Kidney tubule cell (primary cell): ENCODE results near the gene CNBP.
"Not testable (repeated sequence)": the region's sequence is repeated elsewhere in the genome, so short reads cannot be mapped to it uniquely, and the experiment has no call there.

Experiments
- DNase-seq: peaks from one replicate; pipeline ENCODE4 v3.0.0-alpha.2; 2018; ENCODE audit warnings: low spot score

CNBP gene

DNA sequence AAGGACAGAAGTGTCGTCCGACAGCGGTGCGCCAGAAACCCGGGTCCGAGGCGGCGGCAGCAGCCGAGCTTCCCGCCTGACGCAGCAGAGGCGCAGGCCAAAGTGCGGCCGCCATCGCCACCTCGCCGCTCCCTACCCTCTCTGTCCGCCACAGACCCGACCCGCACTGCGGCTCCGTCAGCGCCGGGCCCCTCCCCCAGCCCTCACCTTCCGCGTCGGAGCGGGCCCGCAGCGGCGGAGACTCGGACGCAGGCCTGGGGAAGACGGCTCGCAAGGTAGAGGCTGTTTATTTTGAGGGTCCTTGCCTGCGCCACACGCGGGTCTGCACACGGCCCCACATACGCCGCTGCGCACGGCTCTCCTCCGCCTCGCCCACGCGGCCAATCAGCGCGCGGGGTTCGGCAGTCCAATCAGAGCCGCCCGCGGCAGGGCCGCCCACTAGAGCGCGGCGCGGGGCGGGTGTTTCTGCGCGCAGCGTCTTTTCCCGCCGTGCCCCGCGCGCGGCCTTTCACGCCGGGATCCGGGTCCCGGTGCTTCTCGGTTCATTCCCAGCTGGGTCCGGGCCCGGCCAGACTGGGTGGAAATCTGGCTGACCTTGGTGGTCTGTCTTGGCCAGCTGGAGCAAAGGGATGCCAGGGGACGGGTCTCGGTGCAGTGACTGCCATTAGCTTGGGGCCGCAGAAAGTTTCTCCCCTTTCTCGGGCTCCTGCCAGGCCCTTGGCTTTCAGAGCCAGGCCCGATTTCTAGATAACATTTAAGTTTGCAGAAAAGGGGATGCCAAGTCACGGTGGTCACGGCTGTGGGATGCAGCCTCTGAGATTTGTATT lies at the start of gene CNBP:
Gene CNBP, minus strand, starts transcription at position 328 of the 827 bp plus-strand sequence. CDS start 12,139 bp downstream, outside the sequence.
- peak; percentile 96 for DNase-seq

DNA sequence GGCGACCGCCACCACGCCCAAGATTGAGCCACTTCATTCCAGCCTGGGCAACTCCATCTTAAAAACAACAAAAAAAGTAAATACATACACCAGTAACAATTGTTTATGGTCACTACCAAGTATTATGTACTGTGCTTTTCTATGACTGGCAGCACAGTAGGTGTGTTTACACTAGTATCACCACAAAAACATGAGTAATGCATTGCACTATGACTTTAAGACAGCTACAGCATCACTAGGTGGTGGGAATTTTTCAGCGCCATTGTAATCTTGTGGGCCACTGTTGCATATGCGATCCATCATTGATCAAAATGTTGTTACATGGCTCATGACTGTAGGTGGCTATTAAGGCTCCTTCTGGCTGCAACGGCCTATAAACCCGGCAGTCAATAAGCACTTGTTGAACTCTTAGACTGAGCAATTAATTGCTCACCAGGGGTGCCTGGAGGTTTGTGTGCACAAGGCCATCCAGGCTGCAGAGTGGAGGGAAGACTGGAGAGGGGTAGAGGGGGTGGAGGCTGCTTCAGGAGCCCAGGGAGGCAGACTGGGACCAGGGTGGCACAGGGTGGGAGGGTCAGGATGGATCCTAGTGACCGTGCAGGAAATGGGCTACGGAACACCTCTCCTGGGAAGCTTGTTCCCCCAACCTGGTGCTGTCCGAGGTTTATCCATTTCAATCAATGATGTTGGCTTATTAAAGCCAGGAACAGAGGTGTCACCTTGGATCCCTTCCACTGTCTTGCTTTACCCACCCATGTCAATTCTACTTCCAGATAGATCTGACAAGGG lies 47.8 kb upstream of the CNBP start:
- no peak for DNase-seq

DNA sequence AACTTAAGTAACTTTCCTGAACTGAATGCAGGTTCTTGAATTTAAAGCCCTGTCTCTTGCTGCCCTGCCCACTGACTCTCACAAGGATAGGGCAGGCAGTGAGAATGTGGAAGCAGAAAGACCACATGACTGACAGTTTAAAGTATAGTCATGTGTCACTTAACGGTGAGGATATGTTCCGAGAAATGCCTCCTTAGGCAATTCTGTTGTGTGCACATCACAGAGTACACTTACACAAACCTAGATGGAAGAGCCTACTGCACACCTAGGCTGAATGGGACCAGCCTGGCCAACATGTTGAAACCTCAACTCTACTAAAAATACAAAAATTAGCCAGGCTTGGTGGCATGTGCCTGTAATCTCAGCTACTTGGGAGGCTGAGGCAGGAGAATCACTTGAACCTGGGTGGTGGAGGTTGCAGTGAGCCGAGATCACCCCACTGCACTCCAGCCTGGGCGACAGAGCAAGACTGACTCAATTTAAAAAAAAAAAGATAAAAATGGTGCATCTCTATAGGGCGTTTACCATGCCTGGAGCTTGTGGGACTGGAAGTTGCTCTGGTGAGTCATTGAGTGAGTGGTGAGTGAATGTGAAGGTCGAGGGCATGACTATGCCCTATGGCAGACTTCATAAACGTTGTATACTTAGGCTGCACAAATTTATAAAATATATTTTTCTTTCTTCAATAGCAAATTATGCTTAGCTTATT lies 46.8 kb upstream of the CNBP start:
- peak; percentile 77 for DNase-seq

DNA sequence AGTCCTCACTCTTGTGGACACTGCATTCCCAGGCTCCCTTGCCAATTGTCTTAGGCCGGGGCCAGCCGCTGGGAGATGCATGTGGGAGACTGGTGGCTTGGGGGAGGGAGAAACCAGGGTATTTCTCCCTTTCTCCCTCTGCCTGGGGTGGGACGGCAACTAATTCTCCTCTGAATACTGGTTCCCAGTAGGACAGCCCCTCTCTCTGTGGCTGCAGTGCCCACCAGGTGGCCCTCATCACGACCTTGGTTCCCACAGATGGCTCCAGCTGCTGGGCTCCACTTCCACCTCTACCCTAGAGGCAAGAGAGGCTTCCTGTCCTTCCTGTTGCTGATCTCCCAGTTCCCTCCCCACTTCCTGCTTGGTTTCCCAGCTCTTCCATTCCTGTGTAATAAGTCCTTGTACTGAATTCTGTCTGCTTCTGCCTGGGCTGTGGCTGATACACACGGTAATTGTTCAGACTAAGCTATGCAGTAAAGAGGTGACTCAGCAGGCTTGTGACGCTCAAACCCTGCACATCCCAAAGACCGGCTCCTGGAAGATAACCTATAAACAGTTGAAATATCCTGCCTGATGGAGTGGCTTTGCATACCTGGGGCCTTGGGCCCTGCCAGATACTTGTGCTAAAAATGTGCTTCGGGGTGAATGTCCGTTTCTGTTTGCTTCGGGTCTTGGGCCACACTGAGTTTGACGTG lies 45.3 kb upstream of the CNBP start:
- DNase-seq = peak; percentile 72

DNA sequence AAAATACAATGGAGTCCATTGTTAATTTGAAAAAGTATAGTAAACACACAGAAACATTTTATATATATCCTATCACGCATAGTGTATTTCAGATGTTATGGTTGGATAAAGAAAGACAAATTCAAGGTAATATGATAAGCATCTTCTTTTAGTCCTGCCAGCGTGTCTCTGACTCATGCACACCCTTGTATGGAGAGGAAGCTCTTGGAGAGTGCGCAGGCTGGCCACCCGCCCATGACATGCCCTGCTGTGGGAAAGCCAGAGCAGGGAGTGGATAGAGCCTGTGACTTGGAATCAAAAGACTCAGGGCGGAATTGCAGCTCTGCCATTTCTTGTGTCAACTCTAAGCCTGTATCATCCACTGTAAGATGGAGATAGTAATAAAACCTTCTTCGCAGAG lies 42.7 kb upstream of the CNBP start:
- DNase-seq = peak; percentile 55

DNA sequence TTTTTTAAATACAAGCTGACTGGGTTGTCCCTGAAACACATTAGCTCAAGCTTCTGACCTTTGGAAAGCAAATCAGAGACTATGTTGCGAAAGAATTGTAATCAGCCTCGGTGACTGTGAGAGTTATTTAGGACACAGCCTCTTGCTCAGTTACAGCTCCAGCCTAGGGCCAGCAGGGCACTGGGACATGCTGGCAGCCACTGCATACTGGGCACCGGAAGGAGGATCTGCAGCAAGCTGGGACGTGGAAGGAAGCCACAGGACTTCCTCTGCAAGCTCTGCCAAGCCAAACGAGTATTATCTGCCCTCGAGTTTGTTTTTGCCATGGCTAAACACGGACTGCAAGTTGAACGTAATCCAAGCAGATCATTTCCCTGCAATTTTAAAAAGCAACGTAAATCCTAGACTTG lies 41.3 kb upstream of the CNBP start:
- peak; percentile 73 for DNase-seq

DNA sequence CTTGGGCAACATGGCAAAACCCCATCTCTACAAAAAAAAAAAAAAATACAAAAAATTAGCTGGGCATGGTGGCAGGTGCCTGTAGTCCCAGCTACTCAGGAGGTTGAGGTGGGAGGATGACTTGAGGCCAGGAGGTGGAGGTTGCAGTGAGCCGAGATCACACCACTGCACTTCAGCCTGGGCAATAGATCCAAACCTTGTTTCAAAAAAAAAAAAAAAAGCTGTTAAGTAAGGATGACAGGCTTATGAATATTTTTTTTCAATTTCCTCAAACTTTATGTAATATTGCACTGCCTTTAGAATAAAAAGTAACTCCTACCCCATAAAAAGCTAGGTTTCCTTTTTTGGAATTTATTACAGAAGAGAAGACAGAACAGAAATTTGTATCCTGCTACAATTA lies 40.7 kb upstream of the CNBP start:
- not testable (repeated sequence) for DNase-seq

DNA sequence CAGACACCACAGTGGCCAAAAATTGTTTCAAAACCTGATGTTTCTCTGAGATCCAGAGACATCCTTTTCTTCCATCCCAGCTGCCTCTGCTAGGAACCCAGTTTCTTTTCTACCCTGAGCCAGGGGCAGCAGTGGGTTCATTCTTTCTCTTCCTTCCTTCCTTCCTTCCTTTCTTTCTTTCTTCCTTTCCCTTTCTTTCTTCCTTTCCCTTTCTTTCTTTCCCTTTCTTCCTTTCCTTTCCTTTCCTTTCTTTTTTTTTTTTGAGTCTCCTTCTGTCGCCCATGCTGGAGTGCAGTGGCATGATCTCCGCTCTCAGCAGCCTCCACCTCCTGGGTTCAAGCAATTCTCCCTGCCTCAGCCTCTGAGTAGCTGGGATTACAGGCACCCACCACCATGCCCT lies 35.0 kb upstream of the CNBP start:
- no peak for DNase-seq

DNA sequence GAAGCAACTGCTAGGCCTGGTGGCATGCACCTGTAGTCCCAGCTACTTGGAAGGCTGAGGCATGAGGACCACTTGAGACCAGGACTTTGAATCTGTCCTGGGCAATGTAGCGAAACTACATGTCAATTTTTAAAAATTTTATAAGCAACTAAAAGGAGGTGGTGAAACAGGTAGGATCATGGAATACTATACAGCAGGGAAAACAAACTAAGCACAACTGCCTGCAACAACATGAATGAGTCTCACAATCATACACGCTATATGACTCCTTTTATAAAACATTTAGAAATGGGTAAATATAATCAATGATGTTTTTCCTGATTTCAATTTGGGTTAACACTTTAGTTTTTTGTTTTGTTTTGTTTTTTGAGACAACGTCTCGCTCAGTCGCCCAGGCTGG lies 29.5 kb upstream of the CNBP start:
- DNase-seq = no peak

DNA sequence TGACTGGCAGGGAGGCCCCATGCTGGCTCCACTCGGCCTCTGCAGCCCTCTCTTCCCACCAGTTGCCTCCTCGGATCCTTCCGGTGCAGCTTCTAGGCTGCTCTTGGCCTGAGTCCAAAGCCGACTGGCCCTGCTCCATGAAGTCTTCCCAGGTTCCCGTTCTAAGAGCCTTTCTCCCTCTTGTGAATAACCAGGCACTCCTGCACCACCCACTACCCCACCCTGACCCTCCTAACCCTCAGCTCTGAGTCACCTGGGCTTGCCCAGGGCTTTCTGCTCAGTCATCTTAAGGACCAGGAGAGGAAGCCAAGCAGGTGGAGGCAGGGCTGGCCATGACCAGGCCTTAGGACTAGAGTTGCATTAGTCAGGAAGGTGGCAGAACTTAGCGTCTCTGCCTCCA lies 28.1 kb upstream of the CNBP start:
- DNase-seq = peak; percentile 99

DNA sequence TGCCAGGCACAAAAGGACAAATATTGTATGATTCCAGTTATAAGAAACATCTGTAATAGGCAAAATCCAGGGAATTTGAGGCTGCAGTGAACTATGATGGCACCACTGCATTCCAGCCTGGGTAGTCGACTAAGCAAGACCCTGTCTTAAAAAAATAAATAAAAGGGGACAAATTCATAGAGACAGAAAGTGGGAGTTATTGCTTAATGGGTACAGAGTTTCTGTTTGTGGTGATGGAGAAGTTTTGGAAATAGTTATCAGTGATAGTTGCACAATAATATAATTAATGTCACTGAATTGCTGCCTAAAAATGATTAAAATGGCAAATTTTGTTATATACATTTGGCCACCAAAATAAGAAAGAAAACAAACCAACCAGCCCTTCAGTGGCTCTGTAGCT lies 27.6 kb upstream of the CNBP start:
- DNase-seq = no peak

DNA sequence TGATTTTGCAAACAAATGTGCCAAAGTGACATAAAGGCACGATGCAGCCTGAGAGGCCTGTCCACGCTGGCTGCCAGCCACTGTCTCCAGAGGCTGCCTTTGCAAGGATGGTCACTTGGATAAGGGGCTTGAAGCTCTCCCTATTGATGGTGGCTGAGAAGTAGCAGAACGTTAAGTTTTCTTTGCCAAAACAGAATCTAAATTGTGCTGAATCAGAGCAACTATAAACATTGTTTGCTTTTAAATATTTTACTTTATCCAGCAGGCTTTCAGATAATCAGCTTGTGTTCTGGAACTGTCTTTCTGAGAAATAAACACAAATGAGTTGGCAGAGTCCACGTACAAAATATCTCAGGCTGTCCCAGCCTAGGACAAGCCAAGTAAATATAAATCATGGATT lies 23.8 kb upstream of the CNBP start:
- no peak for DNase-seq

DNA sequence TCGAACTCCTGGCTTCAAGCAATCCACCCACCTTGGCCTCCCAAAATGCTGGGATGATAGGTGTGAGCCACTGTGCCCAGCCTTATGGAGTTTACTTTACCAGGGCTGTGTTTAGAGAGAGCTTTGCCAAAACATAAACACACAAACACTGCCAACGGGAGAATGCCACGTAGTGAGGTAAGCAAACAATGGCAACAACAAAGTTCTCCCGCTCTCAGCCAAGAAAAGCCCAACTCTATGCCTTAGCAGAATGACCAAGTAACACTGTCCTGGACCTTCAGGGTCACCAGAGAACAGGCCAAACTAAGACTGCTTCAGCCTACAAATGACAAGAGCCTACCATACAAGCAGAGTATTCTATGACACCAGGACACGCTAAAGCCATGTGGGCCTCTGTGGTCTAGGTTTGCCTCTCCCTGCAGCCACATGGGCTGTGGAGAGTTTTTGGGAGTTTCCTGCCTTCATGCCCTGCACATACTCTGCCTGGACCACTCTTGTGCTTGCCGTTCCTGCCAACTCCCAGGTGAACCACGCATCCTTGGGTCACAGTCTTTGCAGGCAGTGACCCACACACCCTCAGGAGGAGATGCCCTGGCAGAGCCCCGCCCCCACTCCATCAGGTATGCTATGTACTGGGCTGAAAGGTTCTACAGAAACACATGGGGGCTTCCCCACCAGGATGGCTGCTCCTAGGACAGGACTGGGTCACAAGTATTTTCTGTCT lies 21.6 kb upstream of the CNBP start:
- no peak for DNase-seq

DNA sequence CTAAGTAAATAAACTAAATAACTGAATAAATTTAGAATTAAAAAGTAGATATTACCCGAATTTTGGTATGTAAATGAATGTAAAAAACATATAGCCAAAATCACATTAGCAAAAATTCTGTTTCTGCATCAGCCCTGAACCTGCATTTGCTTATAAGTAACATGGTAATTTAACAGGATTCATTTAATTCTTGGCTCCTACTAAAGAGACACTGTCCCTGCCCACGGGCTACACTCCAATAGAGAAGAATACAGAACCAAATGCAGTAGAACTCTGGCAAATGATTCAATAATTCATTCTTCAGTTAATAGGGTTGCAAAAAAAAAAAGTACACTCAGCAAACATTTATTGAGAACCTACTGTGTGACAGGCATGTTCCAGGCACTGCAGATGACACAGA lies 20.8 kb upstream of the CNBP start:
- no peak for DNase-seq

DNA sequence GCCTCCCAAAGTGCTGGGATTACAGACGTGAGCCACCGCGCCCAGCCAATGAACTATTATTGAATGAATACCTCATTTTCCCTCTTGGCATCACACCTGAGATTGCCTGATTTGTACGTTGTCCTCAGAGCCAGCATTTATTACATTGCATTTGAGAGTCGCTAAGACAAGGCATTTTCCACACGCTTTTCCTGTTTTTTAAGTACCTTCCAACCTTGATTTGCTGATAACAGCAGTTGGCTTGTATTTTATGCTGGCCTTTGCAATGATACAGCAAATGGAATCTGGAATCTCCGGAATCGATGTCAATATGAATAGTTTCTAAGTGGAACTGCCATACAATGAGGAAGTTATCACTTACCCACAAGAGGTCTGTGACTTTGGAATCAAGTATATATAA lies 15.7 kb upstream of the CNBP start:
- no peak for DNase-seq

DNA sequence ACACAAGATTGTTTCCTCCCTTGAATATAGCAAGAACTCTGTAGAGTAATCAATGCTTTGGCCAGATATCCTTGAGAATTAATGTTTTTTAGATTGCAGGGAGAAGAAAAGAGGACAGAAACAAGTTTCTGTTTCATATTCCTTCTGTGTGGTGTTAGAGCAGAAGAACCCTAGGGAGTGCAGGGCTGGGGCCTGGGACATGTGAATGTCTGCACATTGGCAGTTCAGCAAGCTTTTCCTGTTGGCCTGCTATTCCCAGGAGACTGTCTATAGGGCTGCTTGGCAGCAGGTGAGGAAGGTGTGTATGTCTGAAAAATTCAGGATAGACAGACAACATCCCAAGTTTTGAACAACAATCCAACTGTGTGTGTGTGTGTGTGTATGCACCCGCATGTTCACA lies 13.6 kb upstream of the CNBP start:
- DNase-seq = no peak

DNA sequence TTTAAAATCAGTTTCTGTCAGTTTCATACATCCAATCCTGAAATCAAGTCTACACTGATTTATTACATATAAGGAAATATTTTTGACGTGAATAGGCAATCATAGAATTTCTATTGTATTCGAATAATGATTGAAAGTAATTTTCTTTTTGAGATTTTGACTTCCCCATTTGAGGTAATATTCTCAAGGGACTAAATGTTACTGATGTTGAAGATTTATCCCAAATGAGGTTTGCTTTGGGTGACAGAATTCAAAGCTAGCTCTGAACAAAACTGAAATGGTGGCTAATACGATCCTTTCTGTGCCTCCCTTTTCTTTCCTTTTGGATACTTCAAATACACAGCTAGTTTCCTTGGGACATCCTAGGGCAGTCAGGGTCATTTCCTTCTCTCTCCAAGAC lies 12.9 kb upstream of the CNBP start:
- no peak for DNase-seq

DNA sequence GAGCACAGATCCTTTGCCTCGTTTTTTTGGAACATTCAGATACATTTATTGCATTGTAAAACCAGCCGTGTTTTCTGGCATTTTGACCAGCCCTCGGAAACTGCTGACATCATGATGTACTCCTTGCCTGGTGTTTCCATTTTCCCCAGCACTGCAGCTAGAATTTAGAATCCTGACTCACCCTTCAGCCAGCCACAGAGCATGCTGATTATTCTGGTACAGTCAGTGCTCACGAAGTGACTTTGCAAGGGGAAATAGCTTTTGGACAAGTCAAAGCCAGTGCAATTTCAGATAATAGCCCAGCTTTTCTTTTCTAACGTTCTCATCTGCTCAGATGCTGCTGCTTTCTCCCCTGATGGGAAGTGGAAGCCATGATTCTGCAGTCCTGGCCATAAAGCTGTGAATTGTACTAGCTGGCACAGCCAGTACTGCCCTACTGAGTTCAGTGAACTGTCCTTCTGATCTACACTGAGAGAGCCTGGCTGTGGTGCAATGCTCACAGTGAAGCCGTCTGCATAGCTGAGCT lies 12.1 kb upstream of the CNBP start:
- peak; percentile 86 for DNase-seq

DNA sequence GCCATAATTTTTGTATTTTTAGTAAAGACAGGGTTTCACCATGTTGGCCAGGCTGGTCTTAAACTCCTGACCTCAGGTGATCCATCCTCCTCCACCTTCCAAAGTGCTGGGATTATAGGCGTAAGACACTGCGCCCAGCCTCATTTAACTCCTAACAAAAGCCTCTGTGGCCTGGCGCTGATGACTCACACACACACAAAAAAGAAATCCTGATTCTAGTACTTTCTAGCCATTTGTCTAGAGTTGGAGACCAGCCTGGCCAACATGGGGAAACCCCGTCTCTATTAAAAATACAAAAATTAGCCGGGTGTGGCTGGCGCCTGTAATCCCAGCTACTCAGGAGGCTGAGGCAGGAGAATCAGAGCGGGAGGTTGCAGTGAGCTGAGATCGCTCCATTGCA lies 6.1 kb upstream of the CNBP start:
- not testable (repeated sequence) for DNase-seq

DNA sequence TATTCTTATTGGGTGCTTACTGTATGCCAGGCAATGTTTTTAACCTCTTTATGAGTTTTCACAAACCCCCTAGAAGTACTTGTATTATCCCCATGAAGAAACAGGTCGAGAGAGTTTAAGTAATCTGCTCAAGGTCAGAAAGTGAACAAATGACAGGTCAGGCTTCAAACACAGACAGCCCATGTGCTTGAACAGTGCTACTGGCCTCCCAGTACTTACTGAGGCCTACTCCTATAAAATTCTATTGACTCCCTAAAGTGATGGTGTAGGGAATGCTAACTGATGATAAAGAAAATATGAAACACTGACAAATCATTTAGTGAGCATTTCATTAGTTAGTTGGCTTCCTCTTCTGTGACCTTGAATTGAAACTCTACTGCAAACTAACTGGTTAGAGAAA lies 4.2 kb upstream of the CNBP start:
- DNase-seq = no peak

DNA sequence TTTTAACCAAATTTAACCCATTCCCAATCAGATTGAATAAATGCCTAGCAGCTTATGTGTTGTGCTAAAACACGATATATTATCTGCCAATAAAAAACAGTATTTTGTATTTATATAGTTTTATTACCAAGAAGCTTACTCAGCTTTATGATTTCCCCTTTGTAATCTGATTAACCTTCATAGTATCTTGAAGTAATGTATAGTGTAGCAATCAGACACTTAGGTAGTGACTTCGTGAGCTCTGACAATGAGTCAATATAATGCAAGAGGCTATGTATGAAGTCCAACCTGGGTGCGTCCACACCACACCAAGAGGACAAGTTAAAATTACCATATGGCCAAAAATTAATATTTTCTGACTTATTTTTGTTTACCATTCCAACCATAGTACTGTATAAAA lies 2.1 kb upstream of the CNBP start:
- no peak for DNase-seq
